Brain microvascular endothelial cell (primary cell): Measurements from ENCODE around the gene ERRFI1.

ENCODE experiments used
- DNase-seq: peaks from one replicate; pipeline ENCODE4 v3.0.0-alpha.2; 2020
- H3K27ac ChIP-seq: fragments of 250-450 bp; sonication (Bioruptor Pico); 2 replicates; pipeline ENCODE4 v1.5.1; 2020; ENCODE audit warnings: mild to moderate bottlenecking, moderate library complexity
- H3K27me3 ChIP-seq: fragments of 250-450 bp; sonication (Bioruptor Pico); replicated peaks from 2 replicates; pipeline ENCODE4 v1.5.1; 2020; ENCODE audit warnings: mild to moderate bottlenecking
- H3K36me3 ChIP-seq: fragments of 250-450 bp; sonication (Bioruptor Pico); replicated peaks from 2 replicates; pipeline ENCODE4 v1.5.1; 2020; ENCODE audit warnings: mild to moderate bottlenecking
- H3K4me3 ChIP-seq: 2 replicates; pipeline ENCODE4 v1.5.1; 2011; ENCODE audit warnings: low read depth, mild to moderate bottlenecking, control low read depth, low read length, moderate library complexity
- CTCF ChIP-seq: IDR thresholded peaks from 2 replicates; pipeline ENCODE4 v1.5.1; 2011; ENCODE audit warnings: low read depth, mild to moderate bottlenecking, moderate library complexity, low read length, control low read depth, inconsistent platforms; ENCODE audit errors: missing control alignments
- in situ Hi-C: cut with HindIII; loops from 2 replicates; pipeline ENCODE4 v1.10.0; 2017; ENCODE audit warnings: low sequenced_read_pairs, low pct_ligation_motif_present

ERRFI1 gene

GRCh38 chr1:8039071-8039470, 13.0 kb upstream of the ERRFI1 start:
- no peak overlapping the region for H3K4me3 ChIP-seq
- TF ChIP-seq CTCF: no peak
- in situ Hi-C loops: no loop called here
- H3K27me3 ChIP-seq: no peaks in the 10 kb centered on the region
- H3K27ac ChIP-seq: no peak overlapping the region
- no peak for DNase-seq
- no peaks in the 10 kb centered on the region for H3K36me3 ChIP-seq

GRCh38 chr1:8035289-8035688, 9.2 kb upstream of the ERRFI1 start:
- H3K36me3 ChIP-seq: no peaks in the 10 kb centered on the region
- no peak for DNase-seq
- in situ Hi-C loops: no loop called here
- no peak overlapping the region for H3K27ac ChIP-seq
- no peak overlapping the region for H3K4me3 ChIP-seq
- no peaks in the 10 kb centered on the region for H3K27me3 ChIP-seq
- no peak for TF ChIP-seq CTCF

GRCh38 chr1:8033322-8033721, 7.2 kb upstream of the ERRFI1 start:
- no peaks in the 10 kb centered on the region for H3K36me3 ChIP-seq
- H3K27ac ChIP-seq: no peak overlapping the region
- DNase-seq: no peak
- in situ Hi-C loops: no loop called here
- TF ChIP-seq CTCF: no peak
- H3K4me3 ChIP-seq: no peak overlapping the region
- H3K27me3 ChIP-seq: no peaks in the 10 kb centered on the region

- Histone ChIP-seq H3K36me3 (no peaks in the 10 kb centered on the region), H3K27me3 (no peaks in the 10 kb centered on the region), H3K27ac (no peak overlapping the region), H3K4me3 (no peak overlapping the region)
- DNase-seq: no peak
- no peak for TF ChIP-seq CTCF
- in situ Hi-C loops: no loop called here
These were observed 6.3 kb upstream of the ERRFI1 start for GRCh38 chr1:8032366-8032910.

GRCh38 chr1:8031176-8031785, 5.2 kb upstream of the ERRFI1 start:
- in situ Hi-C loops: no loop called here
- Histone ChIP-seq H3K27ac (no peak overlapping the region), H3K4me3 (no peak overlapping the region), H3K36me3 (no peaks in the 10 kb centered on the region), H3K27me3 (no peaks in the 10 kb centered on the region)
- no peak for DNase-seq
- peak; percentile 55 for TF ChIP-seq CTCF

GRCh38 chr1:8028571-8028910, 2.4 kb upstream of the ERRFI1 start:
- DNase-seq: no peak
- in situ Hi-C loops: no loop called here
- no peaks in the 10 kb centered on the region for H3K27me3 ChIP-seq
- no peak overlapping the region for H3K4me3 ChIP-seq
- H3K27ac ChIP-seq: peak overlapping the region; percentile 97
- no peaks in the 10 kb centered on the region for H3K36me3 ChIP-seq
- TF ChIP-seq CTCF: no peak
